Subcutaneous abdominal adipose tissue (tissue), 5 donors: ENCODE measurements around the gene SLC26A5.

Experiments
- H3K27ac ChIP-seq: one replicate; pipeline ENCODE4 v1.7.0; 2013; ENCODE audit warnings: low read depth, mild to moderate bottlenecking, inconsistent platforms, low read length, moderate library complexity
- H3K27me3 ChIP-seq, 5 donors: one replicate each; pipeline ENCODE4 v1.7.0; 2013; ENCODE audit warnings: low read length in 5 of 5, inconsistent platforms in 1 of 5; ENCODE audit not compliant: control insufficient read depth in 5 of 5, insufficient read depth in 4 of 5
- H3K36me3 ChIP-seq, 5 donors: one replicate each; pipeline ENCODE4 v1.7.0; 2013; ENCODE audit warnings: low read length in 5 of 5; ENCODE audit not compliant: control insufficient read depth in 5 of 5, insufficient read depth in 5 of 5
- H3K4me1 ChIP-seq, 5 donors: one replicate each; pipeline ENCODE4 v1.7.0; 2013; ENCODE audit warnings: low read length in 5 of 5, mild to moderate bottlenecking in 3 of 5, moderate library complexity in 1 of 5; ENCODE audit not compliant: control insufficient read depth in 5 of 5, insufficient read depth in 5 of 5
- H3K4me3 ChIP-seq, 5 donors: one replicate each; pipeline ENCODE4 v1.7.0; 2013; ENCODE audit warnings: low read length in 5 of 5, low read depth in 1 of 5
- H3K9ac ChIP-seq, 5 donors: one replicate each; pipeline ENCODE4 v1.7.0; 2013; ENCODE audit warnings: low read length in 5 of 5, mild to moderate bottlenecking in 4 of 5, moderate library complexity in 3 of 5
- H3K9me3 ChIP-seq, 5 donors: one replicate each; pipeline ENCODE4 v1.7.0; 2013; ENCODE audit warnings: low read length in 5 of 5; ENCODE audit not compliant: control insufficient read depth in 5 of 5
- donor health status: healthy.
- donor health status: healthy.
- donor health status: healthy.
- donor health status: healthy.
- donor health status: healthy.

The SLC26A5 gene

DNA sequence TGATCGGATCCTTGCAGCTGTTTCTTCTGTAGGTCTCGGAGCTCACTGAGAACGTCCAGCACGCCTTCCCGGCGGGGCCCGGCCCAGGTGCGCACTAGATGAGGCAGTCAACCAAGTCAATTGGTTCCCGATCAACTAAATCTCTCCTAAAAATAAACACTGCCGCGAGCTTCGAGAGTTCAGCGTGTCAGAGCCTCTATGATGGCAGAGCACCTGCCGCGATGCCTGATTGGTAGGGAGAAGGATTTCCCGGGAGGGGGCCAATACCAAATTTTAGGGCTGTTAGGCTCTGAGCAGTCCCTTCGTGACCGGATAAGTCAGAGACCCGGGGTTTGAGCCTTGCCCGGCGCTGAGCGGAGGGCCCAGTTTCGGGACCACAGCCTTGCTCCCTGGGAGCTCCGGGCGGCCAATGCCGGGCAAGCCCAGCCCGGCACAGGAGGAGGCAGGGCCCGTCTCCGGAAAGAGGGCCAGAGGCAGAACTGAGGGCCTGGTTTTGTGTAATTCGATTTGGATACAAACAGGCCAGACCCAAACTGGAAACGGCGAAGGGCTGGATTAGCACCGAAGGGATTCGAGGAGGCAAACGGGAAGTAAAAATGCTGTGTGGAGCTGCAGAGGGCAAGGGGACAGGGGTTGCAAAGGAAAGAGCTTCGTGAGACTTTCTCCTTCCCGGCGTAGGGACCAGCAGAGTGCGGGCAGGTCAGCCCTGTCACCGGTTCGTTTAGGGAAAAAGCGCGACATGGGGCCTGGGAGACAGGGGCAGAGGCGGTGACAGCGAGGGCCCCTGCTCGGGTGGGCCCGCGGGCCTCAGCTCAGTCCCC is 569 bp downstream of the SLC26A5 start:
- H3K9ac ChIP-seq, result peak overlapping the region in 1 of 5 donors; percentile 61
- no peak overlapping the region for H3K27ac ChIP-seq
- peaks cover 0 to 19% (median 14%) of the 10 kb centered on the region in 5 donors for H3K4me1 ChIP-seq
- peak overlapping the region; percentile 55 to 68 (median 61) for H3K4me3 ChIP-seq
- no peaks in the 10 kb centered on the region for H3K9me3 ChIP-seq
- peaks cover 0 to 21% (median 13%) of the 10 kb centered on the region in 5 donors for H3K27me3 ChIP-seq
- no peaks in the 10 kb centered on the region for H3K36me3 ChIP-seq

GRCh38 chr7:103439661-103440060 is 6.3 kb downstream of the SLC26A5 start:
- Histone ChIP-seq H3K27ac (no peak overlapping the region), H3K27me3 (peaks cover 0 to 7% (median 4%) of the 10 kb centered on the region in 5 donors), H3K4me3 (no peak overlapping the region), H3K4me1 (no peaks in the 10 kb centered on the region), H3K36me3 (no peaks in the 10 kb centered on the region), H3K9ac (no peak overlapping the region), H3K9me3 (no peaks in the 10 kb centered on the region)

- peaks cover 0 to 3% (median 0%) of the 10 kb centered on the region in 5 donors for H3K27me3 ChIP-seq
- H3K9me3 ChIP-seq, result peaks cover 0 to 3% (median 0%) of the 10 kb centered on the region in 5 donors
- no peaks in the 10 kb centered on the region for H3K36me3 ChIP-seq
- H3K4me1 ChIP-seq, result no peaks in the 10 kb centered on the region
- no peak overlapping the region for H3K9ac ChIP-seq
- no peak overlapping the region for H3K4me3 ChIP-seq
- H3K27ac ChIP-seq, result no peak overlapping the region
Measured at GRCh38 chr7:103437623-103438022, 8.4 kb downstream of the SLC26A5 start.

DNA sequence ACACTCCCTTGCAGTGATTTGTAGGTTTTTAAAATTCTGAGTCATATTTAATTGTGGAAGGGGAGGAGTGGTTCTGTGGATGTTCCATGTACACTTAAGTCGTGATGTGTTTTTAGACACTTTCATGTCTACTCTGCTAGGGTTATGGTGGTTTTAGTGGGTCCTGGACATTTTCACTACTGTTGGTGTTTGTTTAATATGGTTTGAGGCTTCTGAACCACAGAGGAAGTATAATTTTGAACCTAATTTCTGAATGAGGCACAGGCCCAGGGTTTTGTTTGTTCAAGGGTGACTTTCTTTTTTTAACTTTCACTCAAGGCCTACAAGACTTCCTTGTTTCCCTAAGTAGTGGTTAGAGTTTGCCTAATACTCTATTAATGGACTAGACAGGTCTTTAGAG is 13.3 kb downstream of the SLC26A5 start:
- H3K9me3 ChIP-seq, result peaks cover 0 to 3% (median 0%) of the 10 kb centered on the region in 5 donors

GRCh38 chr7:103425177-103425576 is 20.8 kb downstream of the SLC26A5 start:
- H3K27ac ChIP-seq, result no peak overlapping the region
- H3K9ac ChIP-seq, result no peak overlapping the region
- no peaks in the 10 kb centered on the region for H3K9me3 ChIP-seq
- no peak overlapping the region for H3K4me3 ChIP-seq
- H3K27me3 ChIP-seq, result no peaks in the 10 kb centered on the region
- H3K36me3 ChIP-seq, result no peaks in the 10 kb centered on the region
- H3K4me1 ChIP-seq, result peaks cover 0 to 13% (median 7%) of the 10 kb centered on the region in 5 donors

More for the DNA sequence above, 13.3 kb downstream of the SLC26A5 start:
- Histone ChIP-seq H3K4me3 (no peak overlapping the region), H3K27me3 (peaks cover 0 to 4% (median 0%) of the 10 kb centered on the region in 5 donors), H3K4me1 (no peaks in the 10 kb centered on the region), H3K36me3 (no peaks in the 10 kb centered on the region), H3K27ac (no peak overlapping the region), H3K9ac (no peak overlapping the region)

DNA sequence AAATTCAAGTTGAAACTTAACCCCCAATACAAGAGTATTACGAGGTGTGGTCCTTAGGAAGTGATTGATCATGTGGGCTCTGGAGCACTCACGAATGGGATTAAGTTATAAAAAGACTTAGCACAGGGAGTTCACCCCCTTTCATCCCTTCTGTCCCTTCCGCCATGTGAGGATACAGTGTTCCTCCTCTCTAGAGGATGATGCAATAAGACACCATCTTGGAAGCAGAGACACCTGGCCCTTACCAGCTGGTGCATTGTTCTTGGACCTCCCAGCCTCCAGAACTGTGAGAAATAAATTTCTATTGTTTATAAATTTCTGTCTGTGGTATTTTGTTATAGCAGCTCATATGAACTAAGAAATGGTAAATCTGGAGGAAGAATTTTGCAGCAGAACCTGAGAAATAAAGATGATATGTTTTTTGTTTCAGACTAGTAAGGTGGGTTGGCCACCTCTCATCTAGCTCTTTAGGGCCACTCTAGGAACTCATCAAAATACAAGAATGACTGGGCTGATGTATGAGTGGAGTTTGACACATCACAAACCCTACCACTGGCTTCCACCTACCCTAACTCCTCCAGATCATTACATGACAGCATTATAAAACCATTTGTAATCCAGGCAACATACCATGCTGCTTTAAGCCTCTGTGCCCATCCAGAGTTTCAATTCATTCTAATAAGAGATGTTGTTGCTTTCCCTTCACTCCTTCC is 22.4 kb downstream of the SLC26A5 start:
- H3K9ac ChIP-seq, result no peak overlapping the region
- no peaks in the 10 kb centered on the region for H3K27me3 ChIP-seq

GRCh38 chr7:103420857-103421384 is 25.1 kb downstream of the SLC26A5 start:
- Histone ChIP-seq H3K27me3 (no peaks in the 10 kb centered on the region), H3K4me3 (no peak overlapping the region), H3K4me1 (peaks cover 0 to 14% (median 7%) of the 10 kb centered on the region in 5 donors), H3K36me3 (no peaks in the 10 kb centered on the region), H3K9ac (no peak overlapping the region), H3K9me3 (no peaks in the 10 kb centered on the region), H3K27ac (no peak overlapping the region)

More for the DNA sequence above, 22.4 kb downstream of the SLC26A5 start:
- Histone ChIP-seq H3K4me3 (no peak overlapping the region), H3K4me1 (peaks cover 0 to 14% (median 7%) of the 10 kb centered on the region in 5 donors), H3K9me3 (no peaks in the 10 kb centered on the region), H3K36me3 (no peaks in the 10 kb centered on the region), H3K27ac (no peak overlapping the region)

GRCh38 chr7:103418241-103418640 is 27.8 kb downstream of the SLC26A5 start:
- Histone ChIP-seq H3K4me1 (peaks cover 0 to 14% (median 7%) of the 10 kb centered on the region in 5 donors), H3K27ac (no peak overlapping the region), H3K27me3 (no peaks in the 10 kb centered on the region), H3K4me3 (no peak overlapping the region), H3K9ac (no peak overlapping the region), H3K9me3 (no peaks in the 10 kb centered on the region), H3K36me3 (no peaks in the 10 kb centered on the region)

DNA sequence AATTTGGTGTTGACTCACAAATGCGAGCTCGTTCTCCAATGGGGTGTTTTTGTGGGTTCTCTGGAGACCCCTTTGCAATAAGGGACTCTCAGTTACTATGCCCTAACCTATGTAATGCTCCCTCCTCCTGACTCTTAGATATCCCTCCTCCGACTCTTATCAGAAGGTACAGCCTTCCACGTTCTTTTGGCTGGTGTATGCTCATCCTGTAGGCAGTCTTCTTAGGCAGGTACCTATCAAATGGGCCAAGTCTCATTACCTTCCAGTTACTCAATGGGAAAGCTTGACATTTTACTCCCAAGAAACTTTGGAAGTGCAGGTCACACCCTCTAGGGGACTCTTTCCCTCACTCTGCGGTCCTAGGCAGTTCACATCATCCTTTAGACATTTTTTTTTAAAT is 32.6 kb downstream of the SLC26A5 start:
- no peaks in the 10 kb centered on the region for H3K36me3 ChIP-seq
- no peak overlapping the region for H3K4me3 ChIP-seq
- no peaks in the 10 kb centered on the region for H3K27me3 ChIP-seq
- H3K27ac ChIP-seq, result no peak overlapping the region
- no peak overlapping the region for H3K9ac ChIP-seq
- no peaks in the 10 kb centered on the region for H3K4me1 ChIP-seq
- no peaks in the 10 kb centered on the region for H3K9me3 ChIP-seq

GRCh38 chr7:103412151-103412550 is 33.9 kb downstream of the SLC26A5 start:
- H3K4me1 ChIP-seq, result no peaks in the 10 kb centered on the region
- H3K9ac ChIP-seq, result no peak overlapping the region

More at GRCh38 chr7:103412151-103412550, 33.9 kb downstream of the SLC26A5 start:
- Histone ChIP-seq H3K4me3 (no peak overlapping the region), H3K36me3 (no peaks in the 10 kb centered on the region), H3K27ac (no peak overlapping the region), H3K27me3 (no peaks in the 10 kb centered on the region), H3K9me3 (no peaks in the 10 kb centered on the region)
